Esophagus muscularis mucosa (tissue), 4 donors: Measurements from ENCODE around the gene DOK7.
"Not testable (repeated sequence)": the region's sequence is repeated elsewhere in the genome, so short reads cannot be mapped to it uniquely, and the experiment has no call there.

ENCODE experiments used
- EP300 ChIP-seq: sonication (generic); formaldehyde crosslinking; IDR thresholded peaks from one replicate; pipeline ENCODE4 v1.6.1; 2017; ENCODE audit warnings: antibody characterized with exemption
- POLR2A ChIP-seq: fragments of 450-650 bp; IDR thresholded peaks from one replicate; pipeline ENCODE4 v1.6.1; 2017; ENCODE audit warnings: antibody characterized with exemption, moderate library complexity, mild to moderate bottlenecking, low read depth
- POLR2AphosphoS5 ChIP-seq, 2 donors: sonication (generic); formaldehyde crosslinking; IDR thresholded peaks; one replicate each; pipeline ENCODE4 v1.6.1; 2017; ENCODE audit warnings: antibody characterized with exemption in 2 of 2
- TF ChIP-seq, protein P1 (sequence below), 3 experiments: fragments of 200-600 bp in 2 of 3; fragments of 450-650 bp in 1 of 3; sonication (generic) in 2 of 3; IDR thresholded peaks; one replicate each; pipeline ENCODE4 v1.5.1; 2017 to 2019; ENCODE audit warnings: antibody characterized with exemption in 3 of 3, mild to moderate bottlenecking in 2 of 3, moderate library complexity in 1 of 3

DNA sequence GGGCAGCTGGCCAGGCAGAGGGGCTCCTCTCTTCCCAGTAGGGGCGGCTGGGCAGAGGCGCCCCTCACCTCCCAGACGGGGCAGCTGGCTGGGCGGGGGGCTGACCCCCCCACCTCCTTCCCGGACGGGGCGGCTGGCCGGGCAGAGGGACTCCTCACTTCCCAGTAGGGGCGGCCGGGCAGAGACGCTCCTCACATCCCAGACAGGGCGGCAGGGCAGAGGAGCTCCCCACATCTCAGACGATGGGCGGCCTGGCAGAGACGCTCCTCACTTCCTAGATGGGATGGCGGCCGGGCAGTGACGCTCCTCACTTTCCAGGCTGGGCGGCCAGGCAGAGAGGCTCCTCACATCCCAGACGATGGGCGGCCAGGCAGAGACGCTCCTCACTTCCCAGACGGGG, 75.8 kb downstream of the DOK7 start:
- TF ChIP-seq, protein P1, sequence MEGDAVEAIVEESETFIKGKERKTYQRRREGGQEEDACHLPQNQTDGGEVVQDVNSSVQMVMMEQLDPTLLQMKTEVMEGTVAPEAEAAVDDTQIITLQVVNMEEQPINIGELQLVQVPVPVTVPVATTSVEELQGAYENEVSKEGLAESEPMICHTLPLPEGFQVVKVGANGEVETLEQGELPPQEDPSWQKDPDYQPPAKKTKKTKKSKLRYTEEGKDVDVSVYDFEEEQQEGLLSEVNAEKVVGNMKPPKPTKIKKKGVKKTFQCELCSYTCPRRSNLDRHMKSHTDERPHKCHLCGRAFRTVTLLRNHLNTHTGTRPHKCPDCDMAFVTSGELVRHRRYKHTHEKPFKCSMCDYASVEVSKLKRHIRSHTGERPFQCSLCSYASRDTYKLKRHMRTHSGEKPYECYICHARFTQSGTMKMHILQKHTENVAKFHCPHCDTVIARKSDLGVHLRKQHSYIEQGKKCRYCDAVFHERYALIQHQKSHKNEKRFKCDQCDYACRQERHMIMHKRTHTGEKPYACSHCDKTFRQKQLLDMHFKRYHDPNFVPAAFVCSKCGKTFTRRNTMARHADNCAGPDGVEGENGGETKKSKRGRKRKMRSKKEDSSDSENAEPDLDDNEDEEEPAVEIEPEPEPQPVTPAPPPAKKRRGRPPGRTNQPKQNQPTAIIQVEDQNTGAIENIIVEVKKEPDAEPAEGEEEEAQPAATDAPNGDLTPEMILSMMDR (IDR thresholded peaks at IDR 0.05) = not testable (repeated sequence)
- not testable (repeated sequence) for TF ChIP-seq EP300; POLR2A; POLR2AphosphoS5 (IDR thresholded peaks at IDR 0.05)
